Cerebellar cortex (tissue), 1 donor: ENCODE measurements around the gene ZBTB24.

ENCODE experiments used
- DNase-seq: peaks from one replicate; pipeline ENCODE4 v3.0.0-alpha.2; 2015; ENCODE audit warnings: low spot score

Gene ZBTB24

DNA sequence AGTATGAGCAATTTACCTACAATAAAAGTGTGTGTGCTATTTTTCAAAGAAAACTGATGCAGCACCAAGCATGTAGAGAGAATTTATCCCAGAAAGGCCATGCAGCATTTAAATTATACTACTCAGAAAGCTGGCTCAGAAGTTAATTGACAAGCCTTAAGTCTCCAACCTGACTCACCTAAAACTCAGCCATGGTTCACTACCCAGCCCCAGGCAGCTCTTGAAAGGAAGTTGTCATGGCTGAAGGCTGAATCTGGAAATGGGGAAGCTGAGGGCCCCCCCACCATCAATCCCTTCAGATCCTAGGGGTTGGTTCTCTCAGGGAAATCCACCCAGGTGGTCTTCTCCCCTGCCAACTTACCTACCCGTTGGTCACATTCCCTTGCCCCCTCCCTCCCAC, 62.3 kb downstream of the ZBTB24 start:
- no peak for DNase-seq

DNA sequence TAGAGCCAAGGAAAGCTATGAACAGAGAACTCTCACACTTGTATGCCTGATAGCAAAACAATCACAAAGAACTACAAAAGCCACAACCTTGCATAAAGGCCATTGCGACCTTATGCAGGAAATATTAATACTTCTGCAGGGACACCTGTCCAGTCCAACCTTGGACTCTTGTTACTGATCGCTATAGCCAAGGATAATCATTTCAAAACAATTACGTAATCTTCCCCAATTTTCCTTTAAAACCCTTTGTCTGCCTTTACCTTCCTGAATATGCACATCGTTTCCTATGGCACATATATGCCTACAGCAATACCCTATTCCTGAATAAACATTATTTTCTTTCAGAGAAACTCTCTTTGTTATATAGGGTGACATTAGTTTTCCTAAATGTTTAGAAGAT, 65.4 kb downstream of the ZBTB24 start:
- DNase-seq, result no peak
